Measurements from ENCODE around the gene GDF11.

GRCh38 chr12:55780685-55781084, 37.8 kb downstream of the GDF11 start:
- TF ChIP-seq, protein P1, sequence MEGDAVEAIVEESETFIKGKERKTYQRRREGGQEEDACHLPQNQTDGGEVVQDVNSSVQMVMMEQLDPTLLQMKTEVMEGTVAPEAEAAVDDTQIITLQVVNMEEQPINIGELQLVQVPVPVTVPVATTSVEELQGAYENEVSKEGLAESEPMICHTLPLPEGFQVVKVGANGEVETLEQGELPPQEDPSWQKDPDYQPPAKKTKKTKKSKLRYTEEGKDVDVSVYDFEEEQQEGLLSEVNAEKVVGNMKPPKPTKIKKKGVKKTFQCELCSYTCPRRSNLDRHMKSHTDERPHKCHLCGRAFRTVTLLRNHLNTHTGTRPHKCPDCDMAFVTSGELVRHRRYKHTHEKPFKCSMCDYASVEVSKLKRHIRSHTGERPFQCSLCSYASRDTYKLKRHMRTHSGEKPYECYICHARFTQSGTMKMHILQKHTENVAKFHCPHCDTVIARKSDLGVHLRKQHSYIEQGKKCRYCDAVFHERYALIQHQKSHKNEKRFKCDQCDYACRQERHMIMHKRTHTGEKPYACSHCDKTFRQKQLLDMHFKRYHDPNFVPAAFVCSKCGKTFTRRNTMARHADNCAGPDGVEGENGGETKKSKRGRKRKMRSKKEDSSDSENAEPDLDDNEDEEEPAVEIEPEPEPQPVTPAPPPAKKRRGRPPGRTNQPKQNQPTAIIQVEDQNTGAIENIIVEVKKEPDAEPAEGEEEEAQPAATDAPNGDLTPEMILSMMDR (IDR thresholded peaks at IDR 0.05; ENCODE audit: insufficient read depth, low read length, poor library complexity, severe bottlenecking), result no peak
- TF ChIP-seq EZH2phosphoT487 (conservative IDR thresholded peaks at IDR 0.05; ENCODE audit: low read length), result no peak

Data from SU-DHL-6 (cell line).